Esophagus muscularis mucosa (tissue), 4 donors: ENCODE data around the gene CMTM1. TPM values are rescaled to one million over a fixed set of nuclear protein-coding genes. Genes with fewer than 3 reads are reported as not detected.

Experiments used
- DNase-seq: peaks from one replicate; pipeline ENCODE4 v3.0.0-alpha.2; 2017; ENCODE audit errors: extremely low spot score
- H3K27ac ChIP-seq, 4 donors: fragments of 200-600 bp; sonication (generic); replicated peaks in 1 of 4; 1 replicate in 3 of 4; 2 replicates in 1 of 4; pipeline ENCODE4 v1.5.1; 2016 to 2019; ENCODE audit warnings: mild to moderate bottlenecking in 1 of 4
- H3K27me3 ChIP-seq, 4 donors: fragments of 200-600 bp; sonication (generic); one replicate each; pipeline versions ENCODE4 v1.5.1 to v1.6.0; 2016 to 2019
- H3K36me3 ChIP-seq, 4 donors: fragments of 200-600 bp; sonication (generic); one replicate each; pipeline ENCODE4 v1.5.1; 2016 to 2019
- H3K4me1 ChIP-seq, 4 donors: fragments of 200-600 bp; sonication (generic); one replicate each; pipeline ENCODE4 v1.5.1; 2016 to 2019
- H3K4me3 ChIP-seq, 4 donors: fragments of 200-600 bp; sonication (generic); 1 replicate in 2 of 4; 2 replicates in 2 of 4; pipeline ENCODE4 v1.5.1; 2016 to 2019; ENCODE audit warnings: mild to moderate bottlenecking in 4 of 4, moderate library complexity in 1 of 4
- H3K9me3 ChIP-seq, 4 donors: fragments of 200-600 bp; sonication (generic); 1 replicate in 3 of 4; 2 replicates in 1 of 4; pipeline ENCODE4 v1.5.1; 2016 to 2019
- EP300 ChIP-seq: sonication (generic); formaldehyde crosslinking; IDR thresholded peaks from one replicate; pipeline ENCODE4 v1.6.1; 2017; ENCODE audit warnings: antibody characterized with exemption
- POLR2A ChIP-seq: fragments of 450-650 bp; IDR thresholded peaks from one replicate; pipeline ENCODE4 v1.6.1; 2017; ENCODE audit warnings: antibody characterized with exemption, moderate library complexity, mild to moderate bottlenecking, low read depth
- POLR2AphosphoS5 ChIP-seq, 2 donors: sonication (generic); formaldehyde crosslinking; IDR thresholded peaks; one replicate each; pipeline ENCODE4 v1.6.1; 2017; ENCODE audit warnings: antibody characterized with exemption in 2 of 2
- WGBS: methylation state at CpG from one replicate; pipeline ENCODE4 v1.1.5; 2018; 5-methylcytosine and 5-hydroxymethylcytosine counted together
- intact Hi-C: fragments of 100-400 bp; cut with DNase I; formaldehyde crosslinking; loops from one replicate; pipeline ENCODE4 v1.15.1; 2023
- total RNA-seq, 4 donors: library from RNA; depleted of rRNA; stranded (reverse); fragments of >200 nt; gene quantifications; one replicate each; pipeline versions ENCODE4 v1.1.0 to v1.2.1, GENCODE V29; 2016
- TF ChIP-seq, protein P1 (sequence below), 3 experiments: fragments of 200-600 bp in 2 of 3; fragments of 450-650 bp in 1 of 3; sonication (generic) in 2 of 3; IDR thresholded peaks; one replicate each; pipeline ENCODE4 v1.5.1; 2017 to 2019; ENCODE audit warnings: antibody characterized with exemption in 3 of 3, mild to moderate bottlenecking in 2 of 3, moderate library complexity in 1 of 3

CMTM1 gene
- total RNA-seq, 4 donors from 2014 or later, result 1.4 to 2.0 (median 1.7) TPM; not detected in 1

DNA sequence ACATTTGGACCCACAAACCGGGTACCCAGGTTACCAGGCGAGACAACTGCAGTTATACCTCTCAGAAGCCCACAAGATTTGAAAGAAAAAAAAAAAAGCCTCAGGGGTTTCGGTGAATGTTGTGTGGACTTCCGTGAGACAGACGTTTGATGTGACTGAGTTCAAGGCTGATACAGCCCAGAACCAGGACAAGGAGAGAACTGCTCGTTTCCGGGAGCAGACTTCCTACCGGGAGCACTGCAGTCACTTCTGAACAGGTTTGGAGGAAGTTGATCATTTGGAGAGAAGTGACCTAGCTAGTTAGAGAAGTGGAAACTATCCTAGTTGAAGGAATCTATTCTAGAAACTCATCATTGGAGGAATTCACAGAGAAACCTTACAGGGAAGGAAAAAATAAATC is 13.0 kb upstream of the CMTM1 start:
- Histone ChIP-seq H3K4me3 (peak overlapping the region; percentile 55 to 69 (median 62)), H3K27ac (peak overlapping the region in 2 of 4 donors; percentile 89 to 92), H3K27me3 (no peaks in the 10 kb centered on the region), H3K36me3 (peaks cover 0 to 4% (median 1%) of the 10 kb centered on the region in 4 donors), H3K4me1 (peaks cover 40 to 56% (median 49%) of the 10 kb centered on the region in 4 donors), H3K9me3 (no peaks in the 10 kb centered on the region)
- 17% methylated on average over 8 of the region's 8 CpGs for WGBS
- TF ChIP-seq POLR2AphosphoS5 (IDR thresholded peaks at IDR 0.05) (no peak), EP300 (no peak), POLR2A (no peak)
- TF ChIP-seq, protein P1, sequence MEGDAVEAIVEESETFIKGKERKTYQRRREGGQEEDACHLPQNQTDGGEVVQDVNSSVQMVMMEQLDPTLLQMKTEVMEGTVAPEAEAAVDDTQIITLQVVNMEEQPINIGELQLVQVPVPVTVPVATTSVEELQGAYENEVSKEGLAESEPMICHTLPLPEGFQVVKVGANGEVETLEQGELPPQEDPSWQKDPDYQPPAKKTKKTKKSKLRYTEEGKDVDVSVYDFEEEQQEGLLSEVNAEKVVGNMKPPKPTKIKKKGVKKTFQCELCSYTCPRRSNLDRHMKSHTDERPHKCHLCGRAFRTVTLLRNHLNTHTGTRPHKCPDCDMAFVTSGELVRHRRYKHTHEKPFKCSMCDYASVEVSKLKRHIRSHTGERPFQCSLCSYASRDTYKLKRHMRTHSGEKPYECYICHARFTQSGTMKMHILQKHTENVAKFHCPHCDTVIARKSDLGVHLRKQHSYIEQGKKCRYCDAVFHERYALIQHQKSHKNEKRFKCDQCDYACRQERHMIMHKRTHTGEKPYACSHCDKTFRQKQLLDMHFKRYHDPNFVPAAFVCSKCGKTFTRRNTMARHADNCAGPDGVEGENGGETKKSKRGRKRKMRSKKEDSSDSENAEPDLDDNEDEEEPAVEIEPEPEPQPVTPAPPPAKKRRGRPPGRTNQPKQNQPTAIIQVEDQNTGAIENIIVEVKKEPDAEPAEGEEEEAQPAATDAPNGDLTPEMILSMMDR (IDR thresholded peaks at IDR 0.05), result no peak
- no peak for DNase-seq
- intact Hi-C loops, result no loop called here

DNA sequence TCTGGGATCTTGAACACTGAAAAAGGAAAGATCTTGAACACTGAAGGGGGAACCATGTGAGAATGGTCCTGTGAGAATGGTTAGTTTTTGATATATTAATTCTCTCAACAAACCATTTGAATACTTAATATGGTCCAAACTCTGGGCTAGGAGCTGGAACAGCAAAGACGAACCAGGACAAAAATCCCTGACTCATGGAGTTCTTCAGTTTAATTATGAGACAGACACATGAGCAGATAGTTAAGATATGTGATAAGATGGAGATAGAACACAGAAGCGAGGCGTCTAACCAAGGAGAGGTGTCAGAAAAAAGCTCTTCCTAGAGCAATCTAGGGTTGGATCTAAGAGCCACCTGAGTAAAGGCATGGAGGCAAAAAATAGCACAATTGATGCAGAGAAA is 12.2 kb upstream of the CMTM1 start:
- WGBS, result 98% methylated on average over 3 of the region's 3 CpGs
- TF ChIP-seq, protein P1 (IDR thresholded peaks at IDR 0.05), result no peak
- no peak for TF ChIP-seq POLR2A
- no peak for TF ChIP-seq EP300
- TF ChIP-seq POLR2AphosphoS5 (IDR thresholded peaks at IDR 0.05), result no peak
- H3K4me1 ChIP-seq, result peaks cover 32 to 48% (median 41%) of the 10 kb centered on the region in 4 donors
- H3K4me3 ChIP-seq, result peak overlapping the region in 1 of 4 donors; percentile 69
- no peaks in the 10 kb centered on the region for H3K27me3 ChIP-seq
- H3K36me3 ChIP-seq, result peaks cover 0 to 11% (median 2%) of the 10 kb centered on the region in 4 donors
- intact Hi-C loops, result no loop called here
- no peaks in the 10 kb centered on the region for H3K9me3 ChIP-seq
- DNase-seq, result no peak
- H3K27ac ChIP-seq, result no peak overlapping the region

DNA sequence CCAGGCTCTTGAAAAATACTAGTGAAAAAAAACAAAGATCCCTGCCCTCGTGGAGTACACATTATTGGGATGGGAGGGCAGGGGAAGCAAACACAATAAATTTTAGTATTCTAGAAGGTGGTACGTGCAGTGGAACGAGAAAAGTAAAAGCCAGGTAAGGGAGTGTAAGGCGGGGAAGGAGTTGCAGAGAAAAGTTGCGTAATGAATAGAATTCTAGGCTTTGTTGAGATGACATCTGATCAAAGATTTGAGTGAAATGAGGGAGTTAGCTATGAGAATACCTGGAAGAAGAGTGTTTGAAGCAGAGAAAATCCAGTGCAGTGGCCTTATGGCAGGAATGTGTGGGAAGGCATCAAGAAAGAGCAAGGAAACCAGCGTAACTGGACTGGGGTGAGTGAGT is 11.7 kb upstream of the CMTM1 start:
- H3K9me3 ChIP-seq, result no peaks in the 10 kb centered on the region
- intact Hi-C loops, result no loop called here
- TF ChIP-seq, protein P1 (IDR thresholded peaks at IDR 0.05), result no peak
- TF ChIP-seq POLR2AphosphoS5 (IDR thresholded peaks at IDR 0.05) (no peak), POLR2A (no peak), EP300 (no peak)
- no peak for DNase-seq
- no peaks in the 10 kb centered on the region for H3K27me3 ChIP-seq
- WGBS, result 93% methylated on average over 6 of the region's 6 CpGs
- no peak overlapping the region for H3K4me3 ChIP-seq
- peaks cover 0 to 14% (median 2%) of the 10 kb centered on the region in 4 donors for H3K36me3 ChIP-seq
- peaks cover 31 to 45% (median 37%) of the 10 kb centered on the region in 4 donors for H3K4me1 ChIP-seq
- no peak overlapping the region for H3K27ac ChIP-seq

DNA sequence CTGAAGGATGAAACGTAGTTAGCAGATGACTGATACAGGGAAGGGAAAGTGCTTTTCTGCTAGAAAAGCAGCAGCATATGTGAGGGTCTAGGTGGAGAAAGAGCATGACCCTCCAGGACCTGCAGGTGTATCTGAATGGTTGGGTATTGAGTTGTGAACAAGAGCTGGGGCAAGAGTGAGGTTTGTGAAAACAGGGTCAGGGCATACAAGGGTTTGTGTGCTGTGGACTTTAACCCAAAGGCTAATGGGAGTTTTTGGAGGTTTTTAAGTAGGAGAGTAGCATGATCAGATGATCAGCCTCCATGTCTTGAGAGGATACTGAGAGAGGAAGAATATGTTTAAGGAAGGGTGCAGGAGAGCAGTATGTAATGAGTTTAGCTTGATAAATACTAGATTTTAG is 6.1 kb upstream of the CMTM1 start:
- WGBS, result 81% methylated on average over 1 of the region's 1 CpG
- peaks cover 4 to 18% (median 10%) of the 10 kb centered on the region in 4 donors for H3K4me1 ChIP-seq
- H3K9me3 ChIP-seq, result no peaks in the 10 kb centered on the region
- no peak for DNase-seq
- H3K27ac ChIP-seq, result no peak overlapping the region
- H3K27me3 ChIP-seq, result no peaks in the 10 kb centered on the region
- intact Hi-C loops, result no loop called here
- H3K36me3 ChIP-seq, result peaks cover 0 to 22% (median 10%) of the 10 kb centered on the region in 4 donors
- H3K4me3 ChIP-seq, result no peak overlapping the region
- TF ChIP-seq, protein P1 (IDR thresholded peaks at IDR 0.05), result no peak
- no peak for TF ChIP-seq EP300
- TF ChIP-seq POLR2AphosphoS5 (IDR thresholded peaks at IDR 0.05), result no peak
- TF ChIP-seq POLR2A, result no peak
